Mucosa of descending colon (tissue), 3 donors: ENCODE measurements around the gene EIF5A. TPM values are rescaled to one million over a fixed set of nuclear protein-coding genes. Genes with fewer than 3 reads are reported as not detected.
"Not testable (repeated sequence)": the region's sequence is repeated elsewhere in the genome, so short reads cannot be mapped to it uniquely, and the experiment has no call there.

Source experiments
- ATAC-seq: fragments of 200-7000 bp; cut with Tn5 transposase; one replicate; pipeline ENCODE4 v1.9.1; 2020; ENCODE audit warnings: mild to moderate bottlenecking, moderate library complexity
- DNase-seq, 3 donors: peaks; one replicate each; pipeline ENCODE4 v3.0.0-alpha.2; 2020
- H3K36me3 ChIP-seq: fragments of 200-600 bp; one replicate; pipeline ENCODE4 v1.8.0; 2021; ENCODE audit warnings: low read depth, mild to moderate bottlenecking
- H3K4me1 ChIP-seq: fragments of 200-600 bp; one replicate; pipeline ENCODE4 v1.8.0; 2021; ENCODE audit warnings: low read depth, mild to moderate bottlenecking
- H3K4me3 ChIP-seq: fragments of 200-600 bp; one replicate; pipeline ENCODE4 v1.8.0; 2021; ENCODE audit warnings: mild to moderate bottlenecking
- H3K9me3 ChIP-seq: fragments of 200-600 bp; one replicate; pipeline ENCODE4 v1.8.0; 2021; ENCODE audit warnings: mild to moderate bottlenecking
- intact Hi-C, 2 donors: fragments of 100-400 bp; cut with DNase I in 1 of 2; cut with micrococcal nuclease in 1 of 2; formaldehyde crosslinking; loops; one replicate each; pipeline versions ENCODE4 v1.11.0 to v1.11.1; 2022; cut with DNase I, micrococcal nuclease
- total RNA-seq, 3 donors: library from RNA; stranded (reverse); fragmentation: NEBNext Ultra II Directional in 2 of 3; extraction: Animal tissue kit (Norgen Biotek cat#: 25700) in 2 of 3; gene quantifications; one replicate each; pipeline versions ENCODE4 v1.2.1 to v1.2.4, GENCODE V29; 2021 to 2023
- TF ChIP-seq, protein P1 (sequence below): fragments of 200-600 bp; IDR thresholded peaks from one replicate; pipeline ENCODE4 v1.8.0; 2022; ENCODE audit warnings: antibody characterized with exemption, mild to moderate bottlenecking
- donor health status: DM: no; HTN: no; CAD: no; lungs with moderate emphysema.
- donor health status: DM: no; HTN: no; CAD: no.
- donor health status: DM: no; HTN: yes; CAD: no.

EIF5A gene
- total RNA-seq, 3 donors from 2014 or later: 281 to 492 (median 313) TPM

DNA sequence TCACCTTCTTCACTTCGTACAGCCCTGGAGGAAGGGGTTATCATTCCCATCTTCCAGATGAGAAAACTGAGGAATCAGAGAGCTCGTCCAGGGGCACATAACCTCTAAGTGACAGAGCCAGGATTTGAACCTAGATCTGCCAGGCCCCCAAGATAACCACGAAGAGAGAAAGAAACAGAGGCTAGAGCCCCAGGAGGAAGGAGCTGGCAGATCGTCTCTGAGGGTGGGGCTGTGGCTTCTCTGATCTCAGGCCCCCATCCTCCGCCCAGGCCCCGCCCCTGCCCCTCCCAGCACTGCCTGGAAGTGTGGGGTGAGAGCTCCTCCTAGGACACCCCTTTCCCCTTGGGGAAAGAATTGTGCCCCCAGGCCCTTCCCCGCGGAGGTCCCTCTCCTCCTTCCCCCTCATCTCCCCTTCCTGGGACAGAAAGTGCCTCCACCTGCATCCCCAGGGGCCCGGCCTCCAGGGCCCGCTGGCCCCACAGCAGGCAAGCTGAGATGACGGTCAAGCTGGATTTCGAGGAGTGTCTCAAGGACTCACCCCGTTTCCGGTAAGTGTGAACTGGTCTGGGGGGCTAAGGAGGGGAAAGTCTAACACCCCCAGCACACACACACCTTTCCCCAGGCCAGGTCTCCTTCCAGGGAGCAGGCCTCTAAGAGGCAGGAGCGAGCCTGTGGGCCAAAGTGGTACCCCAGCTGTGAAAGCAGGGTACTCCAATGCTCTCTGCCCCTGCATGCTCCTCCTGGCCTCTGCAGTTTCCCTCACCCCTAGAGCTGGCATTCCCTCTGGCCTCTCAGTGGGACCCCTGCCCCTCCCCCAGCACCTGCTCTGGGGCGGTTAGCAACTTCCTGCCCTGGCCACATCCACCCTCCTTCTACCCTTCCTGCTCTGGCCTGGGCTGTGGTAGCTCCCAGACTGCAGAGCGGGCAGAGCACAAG lies 29.1 kb downstream of the EIF5A start, which contains the start of gene ACAP1:
TSS of gene ACAP1 (plus strand) at position 290 of the 936 bp plus-strand sequence. CDS start at position 496, 206 bp downstream.
- peak within 1 kb of the TSS; percentile 4 for H3K4me3 ChIP-seq
- peak; percentile 72 to 92 (median 82) for DNase-seq
- TF ChIP-seq, protein P1, sequence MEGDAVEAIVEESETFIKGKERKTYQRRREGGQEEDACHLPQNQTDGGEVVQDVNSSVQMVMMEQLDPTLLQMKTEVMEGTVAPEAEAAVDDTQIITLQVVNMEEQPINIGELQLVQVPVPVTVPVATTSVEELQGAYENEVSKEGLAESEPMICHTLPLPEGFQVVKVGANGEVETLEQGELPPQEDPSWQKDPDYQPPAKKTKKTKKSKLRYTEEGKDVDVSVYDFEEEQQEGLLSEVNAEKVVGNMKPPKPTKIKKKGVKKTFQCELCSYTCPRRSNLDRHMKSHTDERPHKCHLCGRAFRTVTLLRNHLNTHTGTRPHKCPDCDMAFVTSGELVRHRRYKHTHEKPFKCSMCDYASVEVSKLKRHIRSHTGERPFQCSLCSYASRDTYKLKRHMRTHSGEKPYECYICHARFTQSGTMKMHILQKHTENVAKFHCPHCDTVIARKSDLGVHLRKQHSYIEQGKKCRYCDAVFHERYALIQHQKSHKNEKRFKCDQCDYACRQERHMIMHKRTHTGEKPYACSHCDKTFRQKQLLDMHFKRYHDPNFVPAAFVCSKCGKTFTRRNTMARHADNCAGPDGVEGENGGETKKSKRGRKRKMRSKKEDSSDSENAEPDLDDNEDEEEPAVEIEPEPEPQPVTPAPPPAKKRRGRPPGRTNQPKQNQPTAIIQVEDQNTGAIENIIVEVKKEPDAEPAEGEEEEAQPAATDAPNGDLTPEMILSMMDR: no peak
- no peaks in the 10 kb centered on the region for H3K36me3 ChIP-seq
- intact Hi-C loops: no loop called here
- H3K9me3 ChIP-seq: no peaks in the 10 kb centered on the region
- peak; percentile 92 for ATAC-seq
- no peaks in the 10 kb centered on the region for H3K4me1 ChIP-seq

DNA sequence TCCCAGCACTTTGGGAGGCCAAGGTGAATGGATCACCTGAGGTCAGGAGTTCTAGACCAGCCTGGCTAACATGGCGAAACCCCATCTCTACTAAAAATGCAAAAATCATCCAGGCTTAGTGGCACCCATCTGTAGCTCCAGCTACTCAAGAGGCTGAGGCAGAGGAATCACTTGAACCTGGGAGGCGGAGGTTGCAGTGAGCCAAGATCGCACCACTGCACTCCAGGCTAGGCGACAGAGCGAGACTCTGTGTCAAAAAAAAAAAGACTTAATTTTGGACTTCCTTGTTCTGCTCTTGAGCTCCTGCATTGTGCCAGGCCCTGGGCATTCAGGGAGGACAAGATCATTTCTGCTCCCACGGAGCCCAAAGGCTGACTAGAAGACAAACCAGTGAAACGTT lies 30.2 kb downstream of the EIF5A start:
- DNase-seq, intact Hi-C loops, H3K4me3 ChIP-seq: not testable (repeated sequence)

GRCh38 chr17:7340179-7340578 lies 32.8 kb downstream of the EIF5A start:
- intact Hi-C loops: loop anchor here in 1 of 2 donors (10.0 kb wide), 1 partner anchor 65 kb away; no protein-coding TSS in a partner anchor
- H3K9me3 ChIP-seq: no peaks in the 10 kb centered on the region
- H3K4me1 ChIP-seq: no peaks in the 10 kb centered on the region
- DNase-seq: no peak
- no peak overlapping the region for H3K4me3 ChIP-seq
- H3K36me3 ChIP-seq: no peaks in the 10 kb centered on the region
- no peak for ATAC-seq
- TF ChIP-seq, protein P1: no peak

More for the DNA sequence above, 30.2 kb downstream of the EIF5A start:
- H3K9me3 ChIP-seq, ATAC-seq, H3K36me3 ChIP-seq, H3K4me1 ChIP-seq: not testable (repeated sequence)

DNA sequence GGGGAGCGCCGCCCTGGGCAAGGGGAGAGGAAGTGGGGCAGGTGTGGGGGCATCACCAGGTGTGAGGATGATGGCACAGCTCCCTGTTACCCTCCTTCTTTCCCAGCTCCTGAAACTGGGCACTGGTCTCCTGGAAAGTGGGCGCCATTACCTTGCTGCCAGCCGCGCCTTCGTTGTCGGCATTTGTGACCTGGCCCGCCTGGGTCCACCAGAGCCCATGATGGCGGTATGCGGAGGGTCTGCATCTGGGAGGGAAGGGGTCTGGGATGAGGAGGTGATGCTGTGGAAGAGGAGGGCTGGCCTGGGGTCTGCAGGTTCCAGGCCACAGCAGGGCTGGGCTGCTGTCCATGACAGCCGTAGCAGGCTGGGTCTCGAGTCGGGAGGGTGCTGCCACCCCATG lies 34.4 kb downstream of the EIF5A start:
- ATAC-seq: no peak
- intact Hi-C loops: loop anchor here in 1 of 2 donors (10.0 kb wide), 1 partner anchor 67 kb away; no protein-coding TSS in a partner anchor
- H3K9me3 ChIP-seq: no peaks in the 10 kb centered on the region
- TF ChIP-seq, protein P1: no peak
- no peaks in the 10 kb centered on the region for H3K4me1 ChIP-seq
- no peak for DNase-seq
- H3K36me3 ChIP-seq: no peaks in the 10 kb centered on the region
- H3K4me3 ChIP-seq: no peak overlapping the region

- H3K36me3 ChIP-seq: no peaks in the 10 kb centered on the region
- ATAC-seq (no peak), DNase-seq (no peak)
- H3K4me1 ChIP-seq: no peaks in the 10 kb centered on the region
- no peak overlapping the region for H3K4me3 ChIP-seq
- intact Hi-C loops: loop anchor here in 1 of 2 donors (10.0 kb wide), 1 partner anchor 68 kb away; no protein-coding TSS in a partner anchor
- H3K9me3 ChIP-seq: no peaks in the 10 kb centered on the region
- TF ChIP-seq, protein P1: no peak
Observed at GRCh38 chr17:7343250-7343649, 35.8 kb downstream of the EIF5A start.
